GM12878 (cell line): ENCODE measurements around the gene LPCAT4. TPM values are rescaled to one million over a fixed set of nuclear protein-coding genes. Genes with fewer than 3 reads are reported as not detected.
A peak's percentile ranks its signal among the peaks of the same experiment; 100 is the strongest.

Source experiments
- CEBPB ChIP-seq, 2 experiments: fragments of 150-350 bp in 1 of 2; IDR thresholded peaks; 2 replicates each; pipeline ENCODE4 v1.6.1; 2012 to 2014; ENCODE audit warnings: low read depth in 2 of 2, low read length in 2 of 2, borderline replicate concordance in 1 of 2, inconsistent platforms in 1 of 2
- CHD1 ChIP-seq: IDR thresholded peaks from 2 replicates; pipeline ENCODE4 v1.6.1; 2012; ENCODE audit warnings: low read depth, low read length, improper control_type of control experiment
- EGR1 ChIP-seq, 2 experiments: IDR thresholded peaks; 1 replicate in 1 of 2; 2 replicates in 1 of 2; pipeline ENCODE4 v1.6.1; 2011 to 2012; ENCODE audit warnings: low read depth in 2 of 2, low read length in 2 of 2, borderline replicate concordance in 1 of 2, mild to moderate bottlenecking in 1 of 2, moderate library complexity in 1 of 2
- GATAD2B ChIP-seq: fragments of 450-650 bp; conservative IDR thresholded peaks from 2 replicates; pipeline ENCODE4 v1.6.1; 2017; ENCODE audit warnings: low read depth, mild to moderate bottlenecking, moderate library complexity
- HCFC1 ChIP-seq: fragments of 150-350 bp; IDR thresholded peaks from 2 replicates; pipeline ENCODE4 v1.6.1; 2014; ENCODE audit warnings: low read length
- IKZF1 ChIP-seq: fragments of 450-650 bp; conservative IDR thresholded peaks from 2 replicates; pipeline ENCODE4 v1.6.1; 2017; ENCODE audit warnings: antibody characterized with exemption, mild to moderate bottlenecking
- PAX8 ChIP-seq: fragments of 450-650 bp; IDR thresholded peaks from 2 replicates; pipeline ENCODE4 v1.6.1; 2017; ENCODE audit warnings: mild to moderate bottlenecking, moderate library complexity
- POLR2AphosphoS2 ChIP-seq: IDR thresholded peaks from 2 replicates; pipeline ENCODE4 v1.6.1; 2011; ENCODE audit warnings: low read depth, mild to moderate bottlenecking, low read length, improper control_type of control experiment, moderate library complexity
- SIX5 ChIP-seq: IDR thresholded peaks from 2 replicates; pipeline ENCODE4 v1.6.1; 2011; ENCODE audit warnings: mild to moderate bottlenecking, low read depth, low read length, moderate library complexity; ENCODE audit not compliant: severe bottlenecking
- SMAD5 ChIP-seq: IDR thresholded peaks from 2 replicates; pipeline ENCODE4 v1.6.1; 2016; ENCODE audit warnings: antibody characterized with exemption, low read depth
- TCF3 ChIP-seq: IDR thresholded peaks from 2 replicates; pipeline ENCODE4 v1.6.1; 2012; ENCODE audit warnings: low read depth, mild to moderate bottlenecking, low read length, borderline replicate concordance; ENCODE audit not compliant: insufficient read depth
- ZBED1 ChIP-seq: IDR thresholded peaks from 2 replicates; pipeline ENCODE4 v1.6.1; 2016; ENCODE audit warnings: borderline replicate concordance
- ZNF384 ChIP-seq: IDR thresholded peaks from 2 replicates; pipeline ENCODE4 v1.6.1; 2012; ENCODE audit warnings: low read depth, mild to moderate bottlenecking, low read length, improper control_type of control experiment, borderline replicate concordance
- ZNF622 ChIP-seq: fragments of 450-650 bp; IDR thresholded peaks from 2 replicates; pipeline ENCODE4 v1.6.1; 2017; ENCODE audit warnings: mild to moderate bottlenecking, inconsistent platforms
- polyA plus RNA-seq, 11 experiments: library from polyadenylated mRNA; depleted of rRNA in 4 of 11; unstranded in 6 of 11; stranded (reverse) in 5 of 11; fragments of >200 nt; fragmentation: Nextera tagmentation in 4 of 11; fragmentation: Illumina TruSeq in 1 of 11; extraction: Ambion mirVana in 4 of 11; extraction: Trizol in 1 of 11; gene quantifications; 1 replicate in 1 of 11; 2 replicates in 10 of 11; pipeline versions ENCODE4 v1.2.1 to v1.2.3, GENCODE V29; 2011 to 2016; ENCODE audit warnings: inconsistent platforms in 2 of 11, missing spikeins in 2 of 11, low read depth in 1 of 11
- total RNA-seq, 4 experiments: library from RNA; depleted of rRNA in 3 of 4; stranded (reverse); fragments of >200 nt in 3 of 4; fragmentation: Illumina TruSeq in 1 of 4; extraction: Trizol in 1 of 4; gene quantifications; 2 replicates each; pipeline versions ENCODE4 v1.2.1 to v1.2.3, GENCODE V29; 2013 to 2021
- TF ChIP-seq, protein P1 (sequence below): fragments of 450-650 bp; IDR thresholded peaks from 2 replicates; pipeline ENCODE4 v1.6.1; 2017; ENCODE audit warnings: mild to moderate bottlenecking, moderate library complexity
- TF ChIP-seq, protein P2 (sequence below): fragments of 450-650 bp; formaldehyde crosslinking; IDR thresholded peaks from 2 replicates; pipeline ENCODE4 v1.4.0; 2022; ENCODE audit warnings: mild to moderate bottlenecking, moderate library complexity

Gene LPCAT4
- total and polyA plus RNA-seq, 10 of the 15 experiments (the other 5 are each of a cell fraction or from before 2014, with no cell fraction given): 14.4 to 57.2 (median 33.0) TPM

DNA sequence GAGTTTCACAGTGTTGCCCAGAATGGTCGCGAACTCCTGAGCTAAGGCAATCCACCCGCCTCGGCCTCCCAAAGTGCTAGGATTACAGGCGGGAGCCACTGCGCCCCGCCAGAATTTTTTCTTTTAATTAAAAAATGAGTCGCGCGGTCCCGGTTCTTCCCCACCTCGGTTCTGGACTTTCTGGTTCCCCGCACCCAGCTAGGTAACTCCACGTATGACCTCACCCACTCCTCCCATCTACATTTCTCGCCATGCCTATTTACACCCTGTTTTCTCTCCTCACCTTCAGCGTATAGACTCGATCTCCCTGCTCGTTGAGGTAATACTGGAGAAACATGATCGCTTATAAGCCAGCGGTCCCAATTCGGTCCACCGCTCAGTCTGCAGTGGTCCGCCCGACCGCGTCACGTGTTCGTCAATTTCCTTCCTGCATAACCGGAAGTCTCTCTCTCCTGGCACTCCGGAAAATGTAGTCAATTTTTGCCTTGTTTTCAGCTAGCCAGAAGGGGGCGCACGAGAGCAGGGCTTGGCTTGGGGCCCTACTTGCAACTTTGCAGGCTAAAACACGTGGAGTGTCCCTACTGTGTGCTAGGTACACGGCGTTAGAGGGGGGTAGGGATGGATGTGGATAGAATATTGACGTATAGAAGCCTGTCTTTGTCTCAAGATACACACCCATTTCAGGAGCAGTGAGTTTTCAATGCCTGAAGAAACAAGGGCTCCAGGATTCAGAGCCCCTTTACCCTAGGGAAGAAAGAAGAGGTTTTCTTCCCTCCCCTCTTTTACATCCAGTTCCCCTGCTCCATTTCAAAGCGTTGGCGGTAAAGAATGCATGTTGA lies 24.0 kb downstream of the LPCAT4 start, which contains the start of the genes NOP10 and NUTM1 (continued):
- TF ChIP-seq CEBPB (IDR thresholded peaks at IDR 0.05; ENCODE audit: borderline replicate concordance in 1 of 2, low read depth in 2 of 2, low read length in 2 of 2): no peak
- TF ChIP-seq GATAD2B: peak; percentile 78; the same call in 1 of the 2 replicates
- peak; percentile 97 for TF ChIP-seq IKZF1
- TF ChIP-seq SMAD5: peak; percentile 84
- no peak for TF ChIP-seq ZNF384
- TF ChIP-seq PAX8: no peak
- no peak for TF ChIP-seq TCF3
- 0 out of 2 replicates have a peak, but pooled peaks have one; percentile 53 for TF ChIP-seq ZBED1
- TF ChIP-seq EGR1 (IDR thresholded peaks at IDR 0.05; ENCODE audit: borderline replicate concordance in 1 of 2, low read depth in 2 of 2, low read length in 2 of 2): peak; percentile 14 to 82
- TF ChIP-seq, protein P1, sequence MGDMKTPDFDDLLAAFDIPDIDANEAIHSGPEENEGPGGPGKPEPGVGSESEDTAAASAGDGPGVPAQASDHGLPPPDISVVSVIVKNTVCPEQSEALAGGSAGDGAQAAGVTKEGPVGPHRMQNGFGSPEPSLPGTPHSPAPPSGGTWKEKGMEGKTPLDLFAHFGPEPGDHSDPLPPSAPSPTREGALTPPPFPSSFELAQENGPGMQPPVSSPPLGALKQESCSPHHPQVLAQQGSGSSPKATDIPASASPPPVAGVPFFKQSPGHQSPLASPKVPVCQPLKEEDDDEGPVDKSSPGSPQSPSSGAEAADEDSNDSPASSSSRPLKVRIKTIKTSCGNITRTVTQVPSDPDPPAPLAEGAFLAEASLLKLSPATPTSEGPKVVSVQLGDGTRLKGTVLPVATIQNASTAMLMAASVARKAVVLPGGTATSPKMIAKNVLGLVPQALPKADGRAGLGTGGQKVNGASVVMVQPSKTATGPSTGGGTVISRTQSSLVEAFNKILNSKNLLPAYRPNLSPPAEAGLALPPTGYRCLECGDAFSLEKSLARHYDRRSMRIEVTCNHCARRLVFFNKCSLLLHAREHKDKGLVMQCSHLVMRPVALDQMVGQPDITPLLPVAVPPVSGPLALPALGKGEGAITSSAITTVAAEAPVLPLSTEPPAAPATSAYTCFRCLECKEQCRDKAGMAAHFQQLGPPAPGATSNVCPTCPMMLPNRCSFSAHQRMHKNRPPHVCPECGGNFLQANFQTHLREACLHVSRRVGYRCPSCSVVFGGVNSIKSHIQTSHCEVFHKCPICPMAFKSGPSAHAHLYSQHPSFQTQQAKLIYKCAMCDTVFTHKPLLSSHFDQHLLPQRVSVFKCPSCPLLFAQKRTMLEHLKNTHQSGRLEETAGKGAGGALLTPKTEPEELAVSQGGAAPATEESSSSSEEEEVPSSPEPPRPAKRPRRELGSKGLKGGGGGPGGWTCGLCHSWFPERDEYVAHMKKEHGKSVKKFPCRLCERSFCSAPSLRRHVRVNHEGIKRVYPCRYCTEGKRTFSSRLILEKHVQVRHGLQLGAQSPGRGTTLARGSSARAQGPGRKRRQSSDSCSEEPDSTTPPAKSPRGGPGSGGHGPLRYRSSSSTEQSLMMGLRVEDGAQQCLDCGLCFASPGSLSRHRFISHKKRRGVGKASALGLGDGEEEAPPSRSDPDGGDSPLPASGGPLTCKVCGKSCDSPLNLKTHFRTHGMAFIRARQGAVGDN: peak; percentile 76
- no peak for TF ChIP-seq ZNF622
- peak; percentile 53; the same call in 1 of the 2 replicates for TF ChIP-seq HCFC1
- TF ChIP-seq, protein P2, sequence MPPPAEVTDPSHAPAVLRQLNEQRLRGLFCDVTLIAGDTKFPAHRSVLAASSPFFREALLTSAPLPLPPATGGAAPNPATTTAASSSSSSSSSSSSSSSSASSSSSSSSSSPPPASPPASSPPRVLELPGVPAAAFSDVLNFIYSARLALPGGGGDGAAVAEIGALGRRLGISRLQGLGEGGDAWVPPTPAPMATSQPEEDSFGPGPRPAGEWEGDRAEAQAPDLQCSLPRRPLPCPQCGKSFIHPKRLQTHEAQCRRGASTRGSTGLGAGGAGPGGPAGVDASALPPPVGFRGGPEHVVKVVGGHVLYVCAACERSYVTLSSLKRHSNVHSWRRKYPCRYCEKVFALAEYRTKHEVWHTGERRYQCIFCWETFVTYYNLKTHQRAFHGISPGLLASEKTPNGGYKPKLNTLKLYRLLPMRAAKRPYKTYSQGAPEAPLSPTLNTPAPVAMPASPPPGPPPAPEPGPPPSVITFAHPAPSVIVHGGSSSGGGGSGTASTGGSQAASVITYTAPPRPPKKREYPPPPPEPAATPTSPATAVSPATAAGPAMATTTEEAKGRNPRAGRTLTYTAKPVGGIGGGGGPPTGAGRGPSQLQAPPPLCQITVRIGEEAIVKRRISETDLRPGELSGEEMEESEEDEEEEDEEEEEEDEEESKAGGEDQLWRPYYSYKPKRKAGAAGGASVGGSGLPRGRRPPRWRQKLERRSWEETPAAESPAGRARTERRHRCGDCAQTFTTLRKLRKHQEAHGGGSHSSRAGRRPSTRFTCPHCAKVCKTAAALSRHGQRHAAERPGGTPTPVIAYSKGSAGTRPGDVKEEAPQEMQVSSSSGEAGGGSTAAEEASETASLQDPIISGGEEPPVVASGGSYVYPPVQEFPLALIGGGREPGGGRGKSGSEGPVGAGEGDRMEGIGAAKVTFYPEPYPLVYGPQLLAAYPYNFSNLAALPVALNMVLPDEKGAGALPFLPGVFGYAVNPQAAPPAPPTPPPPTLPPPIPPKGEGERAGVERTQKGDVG (CRISPR knock-in tag): no peak
- no peak for TF ChIP-seq CHD1
- TF ChIP-seq POLR2AphosphoS2: peak; percentile 82
- peak; percentile 19 for TF ChIP-seq SIX5
